Ishikawa (cell line): ENCODE results near the gene FHIT.

ENCODE experiments used
- CEBPB ChIP-seq: IDR thresholded peaks from 2 replicates; pipeline ENCODE4 v1.6.1; 2012
- CREB1 ChIP-seq: IDR thresholded peaks from 2 replicates; pipeline ENCODE4 v1.6.1; 2012; ENCODE audit warnings: low read depth
- EGR1 ChIP-seq: IDR thresholded peaks from 2 replicates; pipeline ENCODE4 v1.6.1; 2012
- EP300 ChIP-seq: IDR thresholded peaks from 2 replicates; pipeline ENCODE4 v1.6.1; 2012; ENCODE audit warnings: borderline replicate concordance
- FOXM1 ChIP-seq: IDR thresholded peaks from 2 replicates; pipeline ENCODE4 v1.6.1; 2012; ENCODE audit warnings: low read depth, borderline replicate concordance
- NFIC ChIP-seq: IDR thresholded peaks from 2 replicates; pipeline ENCODE4 v1.6.1; 2012
- RAD21 ChIP-seq: IDR thresholded peaks from 2 replicates; pipeline ENCODE4 v1.6.1; 2012; ENCODE audit warnings: low read depth
- REST ChIP-seq: IDR thresholded peaks from 2 replicates; pipeline ENCODE4 v1.6.1; 2012; ENCODE audit warnings: low read depth, mild to moderate bottlenecking
- TAF1 ChIP-seq: IDR thresholded peaks from 2 replicates; pipeline ENCODE4 v1.6.1; 2012; ENCODE audit warnings: low read depth, mild to moderate bottlenecking
- TCF12 ChIP-seq: IDR thresholded peaks from 2 replicates; pipeline ENCODE4 v1.6.1; 2012; ENCODE audit warnings: low read depth
- TEAD4 ChIP-seq: IDR thresholded peaks from 2 replicates; pipeline ENCODE4 v1.6.1; 2012
- YY1 ChIP-seq: IDR thresholded peaks from 2 replicates; pipeline ENCODE4 v1.6.1; 2012; ENCODE audit warnings: low read depth
- ZBTB7A ChIP-seq: IDR thresholded peaks from 2 replicates; pipeline ENCODE4 v1.6.1; 2012; ENCODE audit warnings: low read depth
- TF ChIP-seq, protein P1 (sequence below): IDR thresholded peaks from 2 replicates; pipeline ENCODE4 v1.6.1; 2012
- TF ChIP-seq, protein P2 (sequence below): IDR thresholded peaks from 2 replicates; pipeline ENCODE4 v1.6.1; 2012

Gene FHIT

DNA sequence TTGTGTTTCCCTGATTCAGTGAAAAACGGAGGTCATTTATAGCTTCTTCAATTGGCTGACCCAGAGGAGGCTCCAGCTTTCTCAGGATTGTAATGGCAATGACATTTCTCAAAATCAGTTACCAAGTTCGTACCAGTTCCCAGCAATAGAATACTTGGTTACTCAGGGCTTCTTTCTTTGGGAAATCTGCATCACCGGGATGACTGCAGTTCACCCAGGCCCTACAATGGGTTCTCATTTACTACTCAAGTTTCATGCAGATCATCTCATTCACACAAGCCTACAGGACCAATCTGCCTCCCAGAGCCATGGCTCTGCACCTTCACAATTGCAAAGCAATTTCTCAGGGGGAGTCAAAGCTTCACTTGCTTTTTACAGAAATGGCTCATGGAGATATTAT is 109.6 kb downstream of the FHIT start:
- TF ChIP-seq REST (no peak), NFIC (no peak), TCF12 (no peak), TAF1 (no peak), TEAD4 (no peak), ZBTB7A (no peak), CREB1 (no peak), YY1 (no peak), EGR1 (no peak), RAD21 (no peak), FOXM1 (no peak), EP300 (no peak), CEBPB (no peak)
- TF ChIP-seq, protein P1, sequence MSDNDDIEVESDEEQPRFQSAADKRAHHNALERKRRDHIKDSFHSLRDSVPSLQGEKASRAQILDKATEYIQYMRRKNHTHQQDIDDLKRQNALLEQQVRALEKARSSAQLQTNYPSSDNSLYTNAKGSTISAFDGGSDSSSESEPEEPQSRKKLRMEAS, result no peak
- TF ChIP-seq, protein P2, sequence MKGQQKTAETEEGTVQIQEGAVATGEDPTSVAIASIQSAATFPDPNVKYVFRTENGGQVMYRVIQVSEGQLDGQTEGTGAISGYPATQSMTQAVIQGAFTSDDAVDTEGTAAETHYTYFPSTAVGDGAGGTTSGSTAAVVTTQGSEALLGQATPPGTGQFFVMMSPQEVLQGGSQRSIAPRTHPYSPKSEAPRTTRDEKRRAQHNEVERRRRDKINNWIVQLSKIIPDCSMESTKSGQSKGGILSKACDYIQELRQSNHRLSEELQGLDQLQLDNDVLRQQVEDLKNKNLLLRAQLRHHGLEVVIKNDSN, result no peak

- TF ChIP-seq, protein P2, result no peak
- TF ChIP-seq EP300 (no peak), TEAD4 (no peak), FOXM1 (no peak)
These were observed 110.0 kb downstream of the FHIT start for GRCh38 chr3:61141227-61141626.

DNA sequence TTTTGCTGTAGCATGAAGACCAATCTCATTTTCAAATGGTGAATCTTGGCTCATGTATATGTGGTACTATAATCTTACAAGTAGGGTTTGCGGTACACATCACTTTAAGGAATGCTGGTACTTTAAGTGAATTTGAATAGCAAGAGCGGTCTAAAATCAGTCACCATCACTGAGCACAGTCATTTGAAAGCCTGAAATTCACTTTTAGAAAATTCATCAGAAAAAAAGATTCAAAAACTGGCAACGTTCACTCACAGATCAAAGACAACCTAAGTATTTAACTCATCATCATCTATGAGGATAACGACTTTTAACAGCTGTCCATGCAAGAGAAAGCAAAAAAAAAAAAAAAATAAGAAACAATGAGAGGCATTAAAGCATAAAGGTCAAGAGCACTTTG is 111.6 kb downstream of the FHIT start:
- TF ChIP-seq TCF12, result no peak

DNA sequence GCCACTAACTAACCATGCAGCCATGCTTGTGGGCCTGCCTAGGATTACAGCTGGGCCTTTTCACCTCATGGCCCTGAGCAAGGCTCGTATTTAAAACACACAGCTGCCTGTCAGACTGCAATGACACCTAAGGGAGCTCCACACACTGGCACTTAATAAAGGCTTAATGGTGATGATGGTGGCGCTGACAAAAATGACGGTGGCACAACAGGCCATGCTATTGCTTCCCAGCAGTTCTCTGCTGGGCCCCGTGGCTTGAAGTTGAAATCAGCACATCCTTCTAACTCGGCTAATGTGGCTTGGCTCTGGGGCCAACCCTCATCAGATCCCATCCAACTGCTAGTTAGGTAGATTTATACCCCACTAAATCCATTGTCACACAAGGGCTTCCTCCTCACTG is 112.9 kb downstream of the FHIT start:
- TF ChIP-seq EGR1, result no peak
- no peak for TF ChIP-seq CEBPB
- no peak for TF ChIP-seq TAF1

DNA sequence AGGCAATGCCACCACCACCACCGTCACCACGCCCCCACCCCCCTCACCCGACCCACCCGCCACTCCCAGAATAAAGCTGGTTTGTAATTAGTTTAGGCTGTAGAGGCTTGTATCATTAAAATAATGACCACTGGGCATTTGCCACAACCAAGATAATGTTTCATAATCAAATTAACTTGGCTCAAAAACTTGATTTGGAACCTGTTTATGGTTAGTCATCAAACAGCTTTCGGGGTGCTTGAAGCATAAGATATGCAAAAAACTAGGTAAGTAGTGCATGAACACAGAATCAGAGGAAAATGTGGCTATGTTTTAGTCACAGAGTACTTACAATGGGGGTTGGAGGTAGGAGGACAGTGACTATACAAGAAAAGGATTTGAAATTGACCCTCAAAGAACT is 115.1 kb downstream of the FHIT start:
- TF ChIP-seq NFIC (no peak), EGR1 (no peak), TCF12 (no peak), REST (no peak), ZBTB7A (no peak), RAD21 (no peak), CREB1 (no peak), CEBPB (no peak), EP300 (no peak), TAF1 (no peak)
- TF ChIP-seq, protein P2, result no peak

DNA sequence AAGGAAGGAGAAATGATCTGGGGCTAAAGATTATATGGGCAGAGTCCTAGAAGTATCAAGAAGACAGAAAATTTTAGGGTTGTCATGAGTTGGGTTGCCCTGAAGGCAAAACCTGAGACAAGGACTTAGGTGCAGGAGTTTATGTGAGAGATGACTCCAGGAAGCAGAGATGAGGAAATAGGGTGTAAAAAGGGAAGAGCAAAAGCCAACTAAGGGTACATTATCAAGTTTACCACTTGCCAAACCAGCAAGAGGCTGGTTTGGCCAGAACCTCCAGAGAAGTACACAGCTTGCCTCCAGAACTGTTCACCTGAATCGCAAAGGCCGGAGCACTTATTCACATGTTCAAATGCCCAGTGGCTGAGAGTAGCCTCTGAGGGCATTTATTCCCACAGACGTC is 116.7 kb downstream of the FHIT start:
- TF ChIP-seq EP300 (no peak), RAD21 (no peak), ZBTB7A (no peak), TCF12 (no peak), CEBPB (no peak), FOXM1 (no peak), REST (no peak), NFIC (no peak), CREB1 (no peak), EGR1 (no peak), YY1 (no peak), TEAD4 (no peak), TAF1 (no peak)
- TF ChIP-seq, protein P2, result no peak
- TF ChIP-seq, protein P1, result no peak
